SK-N-SH treated with all-trans-retinoic acid at 6 μM for 48 hours (cell line): Measurements from ENCODE around the gene COMMD9.

Experiments used
- CSDC2 ChIP-seq: fragments of 250-450 bp; sonication (Bioruptor Pico); IDR thresholded peaks from 2 replicates; pipeline ENCODE4 v1.5.0; 2020; ENCODE audit warnings: mild to moderate bottlenecking, moderate library complexity
- ISL1 ChIP-seq: fragments of 250-450 bp; sonication (Bioruptor Pico); IDR thresholded peaks from 2 replicates; pipeline ENCODE4 v2.1.2; 2022; ENCODE audit warnings: mild to moderate bottlenecking, moderate library complexity
- OSR1 ChIP-seq: fragments of 250-450 bp; sonication (Bioruptor Pico); IDR thresholded peaks from 2 replicates; pipeline ENCODE4 v1.8.0; 2022; ENCODE audit warnings: moderate library complexity, mild to moderate bottlenecking, inconsistent platforms
- ZC3H10 ChIP-seq: fragments of 250-450 bp; sonication (Bioruptor Pico); IDR thresholded peaks from 2 replicates; pipeline ENCODE4 v1.5.1; 2021; ENCODE audit warnings: mild to moderate bottlenecking, moderate library complexity
- ZFP3 ChIP-seq: fragments of 250-450 bp; sonication (Bioruptor Pico); IDR thresholded peaks from 2 replicates; pipeline ENCODE4 v1.5.0; 2020; ENCODE audit warnings: mild to moderate bottlenecking, moderate library complexity
- TF ChIP-seq, protein P1 (sequence below): fragments of 250-450 bp; sonication (Bioruptor Pico); IDR thresholded peaks from 2 replicates; pipeline ENCODE4 v1.8.0; 2020; ENCODE audit warnings: mild to moderate bottlenecking, moderate library complexity, borderline replicate concordance
- TF ChIP-seq, protein P2 (sequence below): fragments of 250-450 bp; sonication (Bioruptor Pico); IDR thresholded peaks from 2 replicates; pipeline ENCODE4 v1.8.0; 2021; ENCODE audit warnings: low read depth, mild to moderate bottlenecking, moderate library complexity, borderline replicate concordance

DNA sequence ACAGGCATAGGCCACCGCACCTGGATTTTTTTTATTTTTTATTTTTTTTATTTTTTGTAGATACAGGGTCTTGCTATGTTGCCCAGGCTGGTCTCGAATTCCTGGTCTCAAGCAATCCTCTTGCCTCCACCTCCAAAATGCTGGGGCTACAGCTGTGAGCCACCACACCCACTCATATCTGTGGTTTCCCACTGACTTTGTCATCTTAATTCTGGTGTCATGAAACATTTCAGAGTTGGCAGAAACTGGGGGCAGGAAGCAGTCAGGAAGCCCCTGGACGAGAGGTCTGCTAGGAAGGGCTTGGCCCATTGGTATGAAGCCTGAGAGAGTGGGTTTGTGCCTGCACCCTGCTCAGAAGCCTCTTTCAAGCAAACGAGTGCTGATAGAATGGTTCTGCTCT lies 49.1 kb downstream of the COMMD9 start:
- TF ChIP-seq ZFP3 = no peak
- TF ChIP-seq, protein P1, sequence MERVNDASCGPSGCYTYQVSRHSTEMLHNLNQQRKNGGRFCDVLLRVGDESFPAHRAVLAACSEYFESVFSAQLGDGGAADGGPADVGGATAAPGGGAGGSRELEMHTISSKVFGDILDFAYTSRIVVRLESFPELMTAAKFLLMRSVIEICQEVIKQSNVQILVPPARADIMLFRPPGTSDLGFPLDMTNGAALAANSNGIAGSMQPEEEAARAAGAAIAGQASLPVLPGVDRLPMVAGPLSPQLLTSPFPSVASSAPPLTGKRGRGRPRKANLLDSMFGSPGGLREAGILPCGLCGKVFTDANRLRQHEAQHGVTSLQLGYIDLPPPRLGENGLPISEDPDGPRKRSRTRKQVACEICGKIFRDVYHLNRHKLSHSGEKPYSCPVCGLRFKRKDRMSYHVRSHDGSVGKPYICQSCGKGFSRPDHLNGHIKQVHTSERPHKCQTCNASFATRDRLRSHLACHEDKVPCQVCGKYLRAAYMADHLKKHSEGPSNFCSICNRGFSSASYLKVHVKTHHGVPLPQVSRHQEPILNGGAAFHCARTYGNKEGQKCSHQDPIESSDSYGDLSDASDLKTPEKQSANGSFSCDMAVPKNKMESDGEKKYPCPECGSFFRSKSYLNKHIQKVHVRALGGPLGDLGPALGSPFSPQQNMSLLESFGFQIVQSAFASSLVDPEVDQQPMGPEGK (CRISPR knock-in tag) = no peak
- TF ChIP-seq, protein P2, sequence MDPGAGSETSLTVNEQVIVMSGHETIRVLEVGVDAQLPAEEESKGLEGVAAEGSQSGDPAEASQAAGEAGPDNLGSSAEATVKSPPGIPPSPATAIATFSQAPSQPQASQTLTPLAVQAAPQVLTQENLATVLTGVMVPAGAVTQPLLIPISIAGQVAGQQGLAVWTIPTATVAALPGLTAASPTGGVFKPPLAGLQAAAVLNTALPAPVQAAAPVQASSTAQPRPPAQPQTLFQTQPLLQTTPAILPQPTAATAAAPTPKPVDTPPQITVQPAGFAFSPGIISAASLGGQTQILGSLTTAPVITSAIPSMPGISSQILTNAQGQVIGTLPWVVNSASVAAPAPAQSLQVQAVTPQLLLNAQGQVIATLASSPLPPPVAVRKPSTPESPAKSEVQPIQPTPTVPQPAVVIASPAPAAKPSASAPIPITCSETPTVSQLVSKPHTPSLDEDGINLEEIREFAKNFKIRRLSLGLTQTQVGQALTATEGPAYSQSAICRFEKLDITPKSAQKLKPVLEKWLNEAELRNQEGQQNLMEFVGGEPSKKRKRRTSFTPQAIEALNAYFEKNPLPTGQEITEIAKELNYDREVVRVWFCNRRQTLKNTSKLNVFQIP (CRISPR knock-in tag) = no peak
- TF ChIP-seq OSR1 = no peak
- no peak for TF ChIP-seq ISL1 (CRISPR knock-in tag)
- TF ChIP-seq ZC3H10 (CRISPR knock-in tag) = no peak
- TF ChIP-seq CSDC2 (CRISPR knock-in tag) = no peak
